NCI-H1048 (cell line): ENCODE measurements around the gene SRGAP2.
"Not testable (repeated sequence)": the region's sequence is repeated elsewhere in the genome, so short reads cannot be mapped to it uniquely, and the experiment has no call there.

ENCODE experiments used
- DNase-seq: peaks from one replicate; lab custom pipeline; 2025; lab: John Stamatoyannopoulos, UW

The SRGAP2 gene

GRCh38 chr1:206203364-206204158 lies at the start of gene SRGAP2:
TSS of gene SRGAP2 (plus strand) at chr1:206203541. CDS start at chr1:206205971, 2,430 bp downstream.
- DNase-seq: not testable (repeated sequence)

DNA sequence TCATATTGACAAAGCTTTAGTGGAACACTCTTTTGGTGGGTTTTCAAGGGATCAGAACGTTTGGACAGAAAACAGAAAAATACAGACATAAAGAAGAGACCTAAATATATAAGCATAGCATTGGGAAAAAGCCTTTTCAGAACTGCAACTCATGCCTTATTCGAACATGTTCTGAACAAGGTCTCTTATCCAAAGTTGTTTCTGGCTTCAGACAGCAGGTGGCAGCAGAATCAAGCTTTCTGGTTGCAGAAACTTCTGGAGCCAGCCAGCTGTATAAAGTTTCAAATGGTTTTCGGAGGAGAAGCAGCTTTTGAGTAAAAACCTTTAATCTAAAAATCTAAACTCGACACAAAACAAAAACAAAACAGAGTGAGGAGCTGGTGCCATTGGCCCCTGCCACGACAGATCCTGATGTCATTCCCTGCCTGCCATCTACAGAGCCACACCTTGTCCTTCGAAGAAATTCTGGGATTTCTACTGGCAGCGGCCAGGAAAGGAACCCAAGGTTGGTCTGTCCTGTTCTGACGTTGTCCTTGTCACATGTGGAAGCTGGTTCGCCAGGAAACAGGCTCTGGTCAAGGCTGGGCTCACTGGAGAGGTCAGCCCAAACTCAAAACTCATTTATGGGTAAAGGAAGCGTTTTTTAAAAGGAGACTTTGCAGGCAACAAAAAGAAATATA lies 35.9 kb upstream of the SRGAP2 start:
- not testable (repeated sequence) for DNase-seq

DNA sequence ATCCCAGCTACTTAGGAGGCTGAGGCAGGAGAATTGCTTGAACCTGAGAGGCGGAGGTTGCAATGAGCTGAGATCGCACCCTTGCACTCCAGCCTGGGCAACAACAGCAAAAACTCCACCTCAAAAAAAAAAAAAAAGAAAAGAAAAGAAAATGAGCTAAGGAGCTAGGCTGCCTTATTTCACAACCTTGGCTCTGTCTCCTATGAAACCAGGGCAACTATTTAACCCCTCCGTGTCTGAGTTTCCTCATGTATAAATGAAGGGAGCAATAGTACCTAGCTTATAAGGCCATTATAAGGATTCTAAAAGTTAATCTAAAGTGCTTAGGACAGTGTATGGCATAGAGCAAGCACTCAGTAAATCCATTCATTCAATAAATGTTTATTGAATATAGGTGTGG lies 33.5 kb upstream of the SRGAP2 start:
- not testable (repeated sequence) for DNase-seq

DNA sequence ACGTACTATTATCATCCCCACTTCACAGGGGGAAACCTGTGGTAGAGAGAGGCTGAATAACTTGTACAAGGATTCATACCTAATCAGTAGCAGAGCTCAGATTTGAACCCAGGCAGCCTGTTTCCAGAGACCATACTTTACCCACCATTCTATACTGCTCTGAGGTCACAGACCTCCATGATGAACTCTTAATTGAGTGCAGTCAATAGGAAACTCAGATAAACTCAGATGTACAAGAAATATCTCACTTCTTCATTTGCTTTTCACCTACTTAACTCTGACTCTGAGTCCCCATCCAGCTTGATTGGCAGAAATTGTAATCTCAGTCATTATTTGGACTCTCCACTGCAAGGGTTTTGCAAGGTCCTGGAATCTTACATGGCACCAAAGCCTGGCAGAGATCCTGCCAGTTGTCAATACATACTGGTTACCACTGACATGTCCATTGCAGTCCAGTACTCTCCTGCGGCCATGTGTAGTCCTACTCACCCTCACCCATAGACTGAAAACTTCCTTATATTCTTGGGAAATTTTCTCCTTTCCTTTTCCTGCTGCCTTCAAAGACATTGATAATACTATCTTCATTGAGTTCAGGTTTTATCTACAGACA lies 30.1 kb upstream of the SRGAP2 start:
- not testable (repeated sequence) for DNase-seq

- DNase-seq: not testable (repeated sequence)
Measured at GRCh38 chr1:206174182-206174868, 29.0 kb upstream of the SRGAP2 start.

DNA sequence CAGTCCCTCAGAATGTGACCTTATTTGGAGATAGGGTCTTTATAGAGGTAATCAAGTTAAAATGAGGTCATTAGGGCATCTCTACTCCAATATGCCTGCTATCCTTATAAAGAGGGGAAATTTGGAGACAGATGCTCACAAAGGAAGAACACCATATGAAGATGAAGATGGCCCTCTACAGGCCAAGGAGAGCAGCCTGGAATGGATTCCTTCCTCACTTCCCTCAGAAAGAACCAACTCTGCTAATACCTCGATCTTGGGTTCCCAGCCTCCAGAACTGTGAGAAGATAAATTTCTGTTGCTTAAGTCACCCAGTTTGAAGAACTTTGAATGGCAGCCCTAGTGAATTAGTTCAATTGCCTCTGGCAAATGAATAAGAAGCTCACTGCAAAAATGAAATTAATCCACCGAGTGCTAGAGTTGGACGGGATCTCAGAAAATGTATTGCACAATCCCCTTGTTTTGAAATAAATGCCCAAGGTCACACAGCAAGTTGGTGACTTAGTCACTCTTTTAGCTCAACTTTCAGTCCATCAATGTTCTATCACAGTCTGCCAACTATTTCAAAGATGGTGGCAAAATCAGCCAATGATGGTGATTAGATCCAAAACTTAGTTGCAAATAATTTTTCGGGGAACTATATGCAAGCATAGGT lies 27.8 kb upstream of the SRGAP2 start:
- DNase-seq: not testable (repeated sequence)

GRCh38 chr1:206176114-206176502 lies 27.2 kb upstream of the SRGAP2 start:
- DNase-seq: not testable (repeated sequence)

DNA sequence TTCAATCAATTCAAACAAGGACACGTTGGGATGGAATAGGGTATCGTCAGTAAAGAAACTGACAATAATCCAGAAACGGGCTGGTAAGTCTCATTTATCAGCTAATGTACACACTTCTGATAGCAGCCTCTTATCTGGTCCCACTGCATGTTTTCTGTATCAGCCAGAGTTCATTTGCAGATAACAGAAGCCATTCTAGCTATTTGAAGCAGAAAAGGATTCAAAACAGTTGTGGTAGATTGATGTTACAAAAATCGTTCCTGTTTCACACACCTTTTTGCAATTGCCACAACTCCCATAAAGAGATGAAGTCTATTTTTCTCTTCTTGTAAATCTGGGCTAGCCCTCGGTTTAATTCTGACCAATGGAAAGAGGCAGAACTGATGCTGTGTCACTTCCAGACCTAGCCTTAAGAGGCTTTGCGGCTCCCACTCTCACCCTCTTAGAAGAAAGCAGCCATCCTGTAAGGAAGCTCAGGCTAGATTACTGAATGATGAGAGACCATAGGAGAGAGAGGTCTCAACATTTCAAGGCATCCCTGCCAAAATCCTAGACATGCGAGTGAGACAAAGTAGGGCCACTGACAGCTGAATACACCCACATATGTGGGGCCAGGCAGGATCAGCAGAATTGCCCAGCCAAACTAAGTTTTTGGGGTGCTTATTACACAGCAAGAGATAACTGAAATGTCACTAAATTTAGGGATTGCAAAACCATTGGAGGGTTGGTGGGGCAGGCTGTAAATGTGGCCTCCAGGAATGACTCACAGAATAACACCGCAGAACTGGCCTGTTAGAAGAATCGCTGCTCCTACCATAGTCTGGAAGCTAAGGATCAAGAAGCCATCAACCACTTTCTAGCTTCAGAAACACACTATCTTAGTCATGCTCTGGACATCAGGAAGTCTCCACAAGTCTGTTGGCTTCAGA lies 25.0 kb upstream of the SRGAP2 start:
- DNase-seq: not testable (repeated sequence)

- DNase-seq: not testable (repeated sequence)
Measured at GRCh38 chr1:206179666-206180065, 23.7 kb upstream of the SRGAP2 start.

DNA sequence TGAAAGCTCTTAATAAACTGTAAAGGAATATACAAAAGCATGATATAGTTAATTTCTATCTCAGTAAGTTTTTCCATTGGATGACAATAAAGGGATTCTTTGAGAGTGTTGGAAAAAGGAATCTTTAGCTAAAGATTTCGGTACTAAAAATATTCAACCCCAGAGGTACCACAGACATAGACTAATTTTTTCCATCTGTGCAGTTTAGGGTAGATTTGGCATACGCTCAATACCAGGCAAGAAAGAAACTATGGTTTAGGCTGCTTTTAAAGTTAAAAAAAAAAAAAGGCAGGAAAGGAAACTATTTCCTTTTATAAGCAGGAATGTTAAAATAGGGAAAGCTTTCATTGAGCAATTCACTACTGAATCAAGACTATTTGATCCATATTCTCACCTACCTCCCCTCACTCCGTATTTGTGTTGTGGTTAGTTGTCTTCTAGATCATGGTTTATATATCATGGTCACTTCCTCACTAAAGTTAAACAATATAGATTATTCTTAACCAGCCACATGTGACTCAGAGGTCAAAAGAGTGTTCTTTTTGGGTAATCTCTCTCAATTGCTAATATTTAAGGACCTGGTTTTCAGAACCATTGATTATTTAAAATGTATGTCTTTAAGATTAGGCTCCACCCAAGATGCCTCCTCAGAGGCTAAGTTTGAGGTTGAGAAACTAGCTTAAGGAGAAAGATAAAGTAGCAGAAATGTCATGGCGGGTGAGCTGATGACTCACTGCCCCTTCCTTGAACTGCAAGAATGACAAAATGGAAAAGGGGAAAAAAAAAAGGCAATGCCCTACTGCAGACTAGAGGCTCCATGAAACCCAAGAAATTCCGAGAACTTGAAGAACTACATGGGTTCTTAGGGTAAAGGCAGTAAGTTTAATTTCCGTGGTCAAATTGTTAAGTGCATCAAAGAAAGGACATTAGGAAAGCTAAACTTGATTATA lies 20.7 kb upstream of the SRGAP2 start:
- not testable (repeated sequence) for DNase-seq

DNA sequence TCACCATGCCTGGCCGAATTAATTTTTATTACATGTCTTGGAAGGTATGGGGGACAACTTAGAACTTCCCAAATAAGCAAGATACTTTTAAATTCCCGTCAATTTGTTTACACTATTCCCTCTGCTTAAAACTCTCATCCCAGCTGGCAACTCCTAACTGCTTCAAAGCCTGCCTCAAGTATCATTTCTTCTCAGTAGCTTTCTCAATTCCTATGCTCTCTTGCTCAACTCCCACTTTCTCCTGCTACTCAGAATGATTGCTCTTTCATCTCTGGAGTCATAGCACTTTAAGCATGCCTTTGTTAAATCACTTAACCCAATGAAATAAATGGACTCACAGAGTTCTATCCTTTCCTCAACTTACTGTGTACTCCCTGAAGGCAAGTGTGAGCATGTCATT lies 19.6 kb upstream of the SRGAP2 start:
- not testable (repeated sequence) for DNase-seq

DNA sequence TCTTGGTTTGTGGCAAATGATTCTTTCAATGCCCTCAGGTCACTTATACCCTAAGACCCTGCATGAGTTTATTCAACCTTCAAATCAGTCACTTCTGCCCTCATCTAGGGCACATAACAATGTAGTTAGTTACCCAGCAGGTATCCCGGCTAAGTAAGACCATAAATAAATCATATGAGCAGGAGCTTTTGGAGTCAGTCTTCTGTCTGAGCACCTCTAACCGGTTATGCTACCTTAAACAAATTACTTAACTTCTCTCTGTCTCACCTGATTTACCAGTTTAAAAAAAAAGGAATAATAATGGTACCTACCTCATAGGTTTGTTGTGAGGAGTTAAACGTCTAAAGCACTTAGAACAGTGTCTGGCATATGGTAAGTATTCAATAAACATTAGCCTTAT lies 17.6 kb upstream of the SRGAP2 start:
- DNase-seq: not testable (repeated sequence)

DNA sequence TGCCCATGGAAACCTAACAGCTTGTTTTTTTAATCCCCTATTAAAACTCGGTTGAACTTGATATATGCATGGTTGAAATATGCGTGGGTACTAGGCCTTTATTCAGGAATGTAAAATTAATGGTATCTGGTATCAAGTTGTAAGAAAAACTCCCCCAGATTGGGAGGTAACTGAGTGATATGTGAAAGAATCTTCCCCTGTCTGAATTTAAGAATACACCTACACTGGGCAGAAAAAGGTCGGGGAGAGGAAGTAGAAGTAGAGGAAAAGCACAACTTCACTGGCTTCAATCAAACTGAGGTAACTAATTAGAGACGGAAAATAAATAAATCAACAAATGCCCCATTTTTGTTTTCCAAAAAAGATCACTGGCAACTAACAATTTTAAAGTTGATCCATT lies 16.5 kb upstream of the SRGAP2 start:
- DNase-seq: not testable (repeated sequence)

- not testable (repeated sequence) for DNase-seq
Measured at GRCh38 chr1:206195182-206195581, 8.2 kb upstream of the SRGAP2 start.

- DNase-seq: not testable (repeated sequence)
Measured at GRCh38 chr1:206196748-206197424, 6.5 kb upstream of the SRGAP2 start.

GRCh38 chr1:206202789-206203363 lies 465 bp upstream of the SRGAP2 start, which contains the start of gene FAM72A:
TSS of gene FAM72A (minus strand) at chr1:206202839. CDS start at chr1:206202025, 814 bp downstream.
- peak; percentile 100 for DNase-seq

- DNase-seq: not testable (repeated sequence)
Measured at GRCh38 chr1:206204159-206204511, 794 bp downstream of the SRGAP2 start.

DNA sequence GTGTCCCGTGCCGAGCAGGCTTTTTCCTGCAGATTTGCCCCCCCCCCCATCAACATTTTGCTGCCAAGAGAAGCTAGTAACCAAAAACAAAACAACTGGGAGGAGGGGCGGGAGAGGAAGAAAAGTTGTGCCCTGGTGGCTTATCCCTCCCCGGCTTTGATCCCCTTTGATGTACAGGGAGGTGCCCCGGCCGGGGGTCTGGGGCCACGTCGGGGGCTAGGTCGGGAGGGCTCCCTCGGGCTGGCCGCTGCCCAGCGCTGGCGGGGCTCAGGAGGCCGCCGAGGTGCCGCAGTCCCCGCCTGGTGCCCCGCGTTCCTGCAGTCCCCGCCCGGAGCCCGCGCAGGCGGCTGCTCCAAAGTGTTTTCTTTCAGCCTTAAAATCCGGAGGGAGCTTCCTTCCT lies 1.5 kb downstream of the SRGAP2 start:
- DNase-seq: not testable (repeated sequence)
